ENCODE measurements around the gene IQSEC3. TPM values are rescaled to one million over a fixed set of nuclear protein-coding genes. Genes with fewer than 3 reads are reported as not detected.

IQSEC3 gene
- total RNA-seq, 2 donors from 2014 or later = 0.78 to 1.6 TPM

- ATAC-seq (no peak), DNase-seq (no peak)
- Histone ChIP-seq H3K36me3 (replicated peaks in 1 of 2; ENCODE audit: insufficient read depth in 1 of 2, low read depth in 2 of 2) (no peaks in the 10 kb centered on the region), H3K9me3 (no peaks in the 10 kb centered on the region), H3K4me3 (no peak overlapping the region), H3K27ac (no peak overlapping the region), H3K27me3 (no peaks in the 10 kb centered on the region), H3K4me1 (peaks cover 21% of the 10 kb centered on the region)
- WGBS, 2 donors = 76 to 82% methylated on average over 4 of the region's 4 CpGs
- intact Hi-C loops (cut with DNase I) = no loop called here
- TF ChIP-seq CTCF (IDR thresholded peaks at IDR 0.05) = no peak
- no peak for TF ChIP-seq POLR2A (IDR thresholded peaks at IDR 0.05)
These were observed 138.5 kb downstream of the IQSEC3 start for GRCh38 chr12:205026-205425.

DNA sequence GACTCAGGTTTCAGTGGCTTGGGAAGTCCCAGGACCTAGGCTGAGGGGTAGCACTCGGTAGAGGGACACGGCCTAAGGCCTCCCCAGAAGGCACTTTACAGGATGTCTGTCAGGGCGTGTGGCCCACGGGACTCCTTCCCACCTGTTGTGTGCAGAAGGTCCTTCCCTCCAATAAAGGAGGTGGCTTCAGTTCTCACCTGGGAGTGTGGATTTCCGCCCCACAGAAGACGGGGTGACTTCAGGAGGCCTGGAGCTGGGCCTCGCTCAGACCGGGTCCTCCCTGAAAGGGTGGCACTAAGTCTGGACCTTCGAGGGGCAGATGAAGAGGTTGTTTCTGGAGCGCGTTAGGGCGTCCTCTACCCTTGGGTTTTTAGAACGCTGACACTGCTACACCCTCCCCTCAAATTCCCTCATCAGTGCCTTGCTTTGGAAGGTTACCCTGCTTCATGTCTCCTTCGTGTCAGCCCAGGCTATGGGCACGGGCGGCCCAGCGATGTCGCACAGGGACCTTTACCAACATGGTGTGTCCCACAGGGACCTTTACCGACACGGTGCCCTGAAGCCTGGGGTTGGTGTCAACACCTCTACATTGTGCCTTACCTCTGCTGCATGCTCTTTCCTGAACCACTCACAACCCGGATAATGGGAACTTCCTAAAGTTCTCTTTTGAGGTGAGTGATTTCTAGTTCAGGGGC lies 140.3 kb downstream of the IQSEC3 start:
- Histone ChIP-seq H3K36me3 (replicated peaks in 1 of 2; ENCODE audit: insufficient read depth in 1 of 2, low read depth in 2 of 2) (no peaks in the 10 kb centered on the region), H3K27ac (no peak overlapping the region), H3K27me3 (no peaks in the 10 kb centered on the region), H3K9me3 (no peaks in the 10 kb centered on the region), H3K4me1 (peaks cover 39% of the 10 kb centered on the region), H3K4me3 (no peak overlapping the region)
- WGBS, 2 donors = 90% methylated on average over 14 to 21 of the region's 21 CpGs
- DNase-seq = no peak
- intact Hi-C loops (cut with DNase I) = no loop called here
- ATAC-seq = no peak
- no peak for TF ChIP-seq CTCF (IDR thresholded peaks at IDR 0.05)
- no peak for TF ChIP-seq POLR2A (IDR thresholded peaks at IDR 0.05)

DNA sequence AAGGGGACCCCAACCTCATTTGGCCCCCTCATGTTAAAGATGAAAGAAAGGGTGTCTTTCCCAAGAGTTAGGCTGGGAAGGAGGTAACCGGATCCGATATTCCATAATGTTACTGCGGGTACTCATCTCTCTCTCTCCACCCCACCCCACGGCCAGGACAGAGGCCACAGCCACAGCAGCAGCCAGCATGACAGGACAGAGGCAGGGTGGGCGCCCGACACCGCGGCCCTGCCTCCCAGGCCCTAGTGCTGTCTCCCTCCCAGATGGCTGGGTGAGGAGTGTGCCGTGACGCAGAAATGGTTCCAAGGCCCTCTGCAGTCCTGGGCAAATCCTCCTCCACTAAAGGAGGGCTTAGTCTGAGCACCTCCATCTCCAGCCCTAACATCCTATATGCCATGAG lies 141.2 kb downstream of the IQSEC3 start:
- ATAC-seq (no peak), DNase-seq (no peak)
- Histone ChIP-seq H3K36me3 (replicated peaks in 1 of 2; ENCODE audit: insufficient read depth in 1 of 2, low read depth in 2 of 2) (no peaks in the 10 kb centered on the region), H3K27ac (no peak overlapping the region), H3K9me3 (no peaks in the 10 kb centered on the region), H3K27me3 (no peaks in the 10 kb centered on the region), H3K4me3 (no peak overlapping the region), H3K4me1 (peaks cover 49% of the 10 kb centered on the region)
- intact Hi-C loops (cut with DNase I) = no loop called here
- TF ChIP-seq POLR2A (IDR thresholded peaks at IDR 0.05) (no peak), CTCF (IDR thresholded peaks at IDR 0.05) (no peak)
- WGBS, 2 donors = 91% methylated on average over 8 to 10 of the region's 10 CpGs

DNA sequence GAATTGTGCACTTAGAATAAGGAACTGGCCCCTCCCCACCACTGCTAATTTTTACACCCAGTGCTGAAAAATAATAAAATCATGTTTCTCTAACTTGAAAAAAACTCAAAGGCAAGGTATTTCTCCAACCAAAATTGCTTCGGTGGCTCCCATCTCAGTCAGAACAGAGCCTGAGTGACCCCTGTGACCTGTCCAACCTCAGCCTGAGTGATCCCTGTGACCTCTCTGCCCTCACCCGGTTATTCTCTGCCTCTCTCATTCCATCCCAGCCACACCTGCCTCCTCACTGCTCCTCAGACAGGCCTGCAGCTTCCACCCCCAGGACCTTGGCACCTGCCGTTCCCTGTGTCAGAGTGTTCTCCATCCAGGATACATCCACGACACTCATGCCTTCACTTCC lies 142.2 kb downstream of the IQSEC3 start:
- Histone ChIP-seq H3K4me1 (peaks cover 52% of the 10 kb centered on the region), H3K9me3 (no peaks in the 10 kb centered on the region), H3K27me3 (no peaks in the 10 kb centered on the region), H3K4me3 (no peak overlapping the region), H3K27ac (no peak overlapping the region), H3K36me3 (replicated peaks in 1 of 2; ENCODE audit: insufficient read depth in 1 of 2, low read depth in 2 of 2) (no peaks in the 10 kb centered on the region)
- DNase-seq (no peak), ATAC-seq (no peak)
- TF ChIP-seq POLR2A (IDR thresholded peaks at IDR 0.05) (no peak), CTCF (IDR thresholded peaks at IDR 0.05) (no peak)
- WGBS, 2 donors = 75 to 76% methylated on average over 4 of the region's 4 CpGs
- intact Hi-C loops (cut with DNase I) = no loop called here

DNA sequence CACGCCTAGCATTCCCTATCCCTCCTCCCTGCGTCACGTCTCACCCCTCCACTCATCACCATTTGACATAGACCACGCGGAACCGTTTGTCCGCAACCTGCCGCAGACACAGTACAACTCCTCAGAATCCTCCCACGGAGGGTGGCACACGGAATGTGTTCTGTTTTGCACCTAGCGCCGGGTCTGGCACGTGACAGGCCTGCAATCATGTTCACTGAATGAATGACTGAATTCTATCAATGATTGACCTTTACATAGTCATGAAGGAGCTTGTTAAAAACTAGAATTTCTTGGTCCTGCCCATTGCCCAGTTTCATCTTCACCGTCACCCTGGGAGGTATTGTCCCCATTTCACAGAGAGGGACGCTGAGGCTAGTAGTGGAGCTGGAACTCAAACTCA lies 142.7 kb downstream of the IQSEC3 start:
- DNase-seq = no peak
- TF ChIP-seq POLR2A (IDR thresholded peaks at IDR 0.05) = no peak
- TF ChIP-seq CTCF (IDR thresholded peaks at IDR 0.05) = no peak
- Histone ChIP-seq H3K27ac (no peak overlapping the region), H3K36me3 (replicated peaks in 1 of 2; ENCODE audit: insufficient read depth in 1 of 2, low read depth in 2 of 2) (no peaks in the 10 kb centered on the region), H3K27me3 (no peaks in the 10 kb centered on the region), H3K9me3 (no peaks in the 10 kb centered on the region), H3K4me3 (no peak overlapping the region), H3K4me1 (peaks cover 48% of the 10 kb centered on the region)
- 78 to 89% methylated on average over 15 of the region's 15 CpGs for WGBS, 2 donors
- intact Hi-C loops (cut with DNase I) = no loop called here
- no peak for ATAC-seq

Data from body of pancreas (tissue), 4 donors.